ENCODE measurements around the gene CNOT4. TPM values are rescaled to one million over a fixed set of nuclear protein-coding genes. Genes with fewer than 3 reads are reported as not detected.
A peak's percentile ranks its signal among the peaks of the same experiment; 100 is the strongest.

CNOT4 gene
- total and polyA plus RNA-seq, 2 of the 8 experiments (the other 6 are each of a cell fraction or from before 2014, with no cell fraction given) = 10.9 to 25.8 TPM

- TF ChIP-seq CTBP2 (IDR thresholded peaks at IDR 0.05; ENCODE audit: borderline replicate concordance, insufficient read depth, insufficient read length, low read length) (no peak), CBX8 (IDR thresholded peaks at IDR 0.05; ENCODE audit: borderline replicate concordance, low read depth, low read length) (no peak), POU5F1 (IDR thresholded peaks at IDR 0.05; ENCODE audit: low read depth, low read length) (no peak), ATF2 (IDR thresholded peaks at IDR 0.05; ENCODE audit: low read length) (no peak), TEAD4 (IDR thresholded peaks at IDR 0.05; ENCODE audit: low read depth, low read length) (peak; percentile 73), HDAC6 (IDR thresholded peaks at IDR 0.05; ENCODE audit: low read depth, low read length) (no peak), EGR1 (IDR thresholded peaks at IDR 0.05; ENCODE audit: borderline replicate concordance, low read depth, low read length) (peak; percentile 75), CTCF (IDR thresholded peaks at IDR 0.05; ENCODE audit: control extremely low read depth in 1 of 3, insufficient read depth in 1 of 3, low read depth in 1 of 3, low read length in 3 of 3) (peak in 1 of 3 experiments; percentile 1; a peak in 1 of 4 replicates), BRCA1 (IDR thresholded peaks at IDR 0.05; ENCODE audit: low read depth, low read length) (no peak), JUND (IDR thresholded peaks at IDR 0.05; ENCODE audit: low read length) (no peak), SRF (IDR thresholded peaks at IDR 0.05; ENCODE audit: low read depth, low read length) (no peak), CHD2 (IDR thresholded peaks at IDR 0.05; ENCODE audit: low read length) (no peak), SP2 (IDR thresholded peaks at IDR 0.05; ENCODE audit: low read length) (no peak), CREB1 (IDR thresholded peaks at IDR 0.05) (0 out of 2 replicates have a peak, but pooled peaks have one; percentile 4), SP4 (IDR thresholded peaks at IDR 0.05; ENCODE audit: low read length) (peak; percentile 87), RBBP5 (IDR thresholded peaks at IDR 0.05; ENCODE audit: borderline replicate concordance, low read depth, low read length) (peak; percentile 94; the same call in 1 of the 2 replicates), EZH2 (IDR thresholded peaks at IDR 0.05; ENCODE audit: low read depth, low read length, severe bottlenecking) (no peak), PHF8 (conservative IDR thresholded peaks at IDR 0.05; ENCODE audit: low read depth, low read length) (peak; percentile 98)
Observed at GRCh38 chr7:135509839-135510591, at the start of gene CNOT4 (continued).
